ENCODE measurements around the gene NBL1. TPM values are rescaled to one million over a fixed set of nuclear protein-coding genes. Genes with fewer than 3 reads are reported as not detected.

NBL1 gene
- total RNA-seq, 1 donor: 105 TPM

GRCh38 chr1:19602486-19602885 is 41.6 kb upstream of the NBL1 start:
- DNase-seq (ENCODE audit: low read depth): no peak
- no peak overlapping the region for H3K4me3 ChIP-seq (ENCODE audit: low read depth, low read length)
- no peak for TF ChIP-seq CTCF (IDR thresholded peaks at IDR 0.05; ENCODE audit: insufficient read depth, low read length)

GRCh38 chr1:19605967-19606366 is 38.1 kb upstream of the NBL1 start:
- DNase-seq (ENCODE audit: low read depth): no peak
- TF ChIP-seq CTCF (IDR thresholded peaks at IDR 0.05; ENCODE audit: insufficient read depth, low read length): no peak
- H3K4me3 ChIP-seq (ENCODE audit: low read depth, low read length): no peak overlapping the region

GRCh38 chr1:19606817-19607642 is 37.1 kb upstream of the NBL1 start:
- no peak for TF ChIP-seq CTCF (IDR thresholded peaks at IDR 0.05; ENCODE audit: insufficient read depth, low read length)
- H3K4me3 ChIP-seq (ENCODE audit: low read depth, low read length): no peak overlapping the region
- no peak for DNase-seq (ENCODE audit: low read depth)

- no peak for DNase-seq (ENCODE audit: low read depth)
- no peak for TF ChIP-seq CTCF (IDR thresholded peaks at IDR 0.05; ENCODE audit: insufficient read depth, low read length)
- H3K4me3 ChIP-seq (ENCODE audit: low read depth, low read length): no peak overlapping the region
These were observed 35.9 kb upstream of the NBL1 start for GRCh38 chr1:19608232-19608631.

- H3K4me3 ChIP-seq (ENCODE audit: low read depth, low read length): no peak overlapping the region
- peak; percentile 40 for DNase-seq (ENCODE audit: low read depth)
- no peak for TF ChIP-seq CTCF (IDR thresholded peaks at IDR 0.05; ENCODE audit: insufficient read depth, low read length)
These were observed 33.7 kb upstream of the NBL1 start for GRCh38 chr1:19610282-19610981.

GRCh38 chr1:19612530-19612929 is 31.6 kb upstream of the NBL1 start:
- no peak overlapping the region for H3K4me3 ChIP-seq (ENCODE audit: low read depth, low read length)
- no peak for DNase-seq (ENCODE audit: low read depth)
- TF ChIP-seq CTCF (IDR thresholded peaks at IDR 0.05; ENCODE audit: insufficient read depth, low read length): no peak
